Endothelial cell of umbilical vein (primary cell): Measurements from ENCODE around the gene GSTM3. TPM values are rescaled to one million over a fixed set of nuclear protein-coding genes. Genes with fewer than 3 reads are reported as not detected.

ENCODE experiments used
- BruUV-seq: library from RNA; stranded (reverse); fragments of 400-500 nt; replicated peaks from 2 replicates; lab custom pipeline; 2021; lab: Mats Ljungman, UMichigan
- CTCF ChIA-PET: fragments of 300-600, 350-600 bp; sonication (Branson Sonifier 250); formaldehyde crosslinking; loops from one replicate; lab custom pipeline; 2021; ENCODE audit warnings: antibody characterized with exemption, inconsistent platforms; lab: Charles Lee
- POLR2A ChIA-PET: fragments of 300-600, 350-600 bp; sonication (Branson Sonifier 250); formaldehyde crosslinking; loops from one replicate; lab custom pipeline; 2021; ENCODE audit warnings: antibody characterized with exemption, inconsistent platforms; lab: Charles Lee
- DNase-seq: peaks from one replicate; pipeline ENCODE4 v3.0.0-alpha.2; 2011; ENCODE audit warnings: low read depth, low spot score
- FAIRE-seq: peaks from 2 replicates; lab custom pipeline; 2011; peaks lifted over from hg19 to GRCh38; lab: Jason Lieb, UNC
- H2AFZ ChIP-seq: 2 replicates; pipeline ENCODE4 v1.6.0; 2012; ENCODE audit warnings: low read depth, low read length, control low read depth, inconsistent platforms
- H3K27ac ChIP-seq: 2 replicates; pipeline ENCODE4 v1.5.1; 2011; ENCODE audit warnings: low read depth, mild to moderate bottlenecking, control low read depth, low read length, moderate library complexity; ENCODE audit not compliant: insufficient read depth
- H3K27me3 ChIP-seq, 2 experiments: 2 replicates each; pipeline versions ENCODE4 v1.6.0 to v1.6.1; 2011; ENCODE audit warnings: low read length in 2 of 2, mixed read lengths in 1 of 2; ENCODE audit not compliant: control insufficient read depth in 2 of 2, insufficient read depth in 2 of 2
- H3K36me3 ChIP-seq, 2 experiments: 2 replicates in 1 of 2; 3 replicates in 1 of 2; pipeline ENCODE4 v1.5.1; 2011; ENCODE audit warnings: low read length in 2 of 2, mild to moderate bottlenecking in 1 of 2, moderate library complexity in 1 of 2; ENCODE audit not compliant: control insufficient read depth in 2 of 2, insufficient read depth in 2 of 2; ENCODE audit errors: extremely low read depth in 1 of 2
- H3K4me1 ChIP-seq: 3 replicates; pipeline ENCODE4 v1.5.1; 2011; ENCODE audit warnings: mild to moderate bottlenecking, low read length; ENCODE audit not compliant: control insufficient read depth, insufficient read depth; ENCODE audit errors: extremely low read depth
- H3K4me2 ChIP-seq: 2 replicates; pipeline ENCODE4 v1.6.1; 2011; ENCODE audit warnings: low read length, control low read depth, mixed read lengths; ENCODE audit not compliant: insufficient read depth
- H3K4me3 ChIP-seq, 3 experiments: fragments of 200-600 bp in 1 of 3; sonication (generic), shearing (Covaris generic) in 1 of 3; replicated peaks in 1 of 3; 2 replicates each; pipeline ENCODE4 v1.5.1; 2011 to 2016; ENCODE audit warnings: control low read depth in 3 of 3, low read length in 3 of 3, mild to moderate bottlenecking in 2 of 3, inconsistent platforms in 1 of 3, low read depth in 1 of 3, moderate library complexity in 1 of 3; ENCODE audit not compliant: insufficient read depth in 1 of 3
- H3K79me2 ChIP-seq: 2 replicates; pipeline ENCODE4 v1.6.0; 2012; ENCODE audit warnings: low read length, inconsistent platforms; ENCODE audit not compliant: control insufficient read depth, insufficient read depth
- H3K9ac ChIP-seq: replicated peaks from 2 replicates; pipeline ENCODE3; 2011; ENCODE audit warnings: low read length, control low read depth; ENCODE audit not compliant: insufficient read depth; ENCODE audit errors: extremely low read depth
- H3K9me1 ChIP-seq: replicated peaks from 3 replicates; pipeline ENCODE4 v1.6.0; 2011; ENCODE audit warnings: mild to moderate bottlenecking, low read length; ENCODE audit not compliant: control insufficient read depth, insufficient read depth; ENCODE audit errors: extremely low read depth
- H3K9me3 ChIP-seq: replicated peaks from 2 replicates; pipeline ENCODE4 v1.5.1; 2012; ENCODE audit warnings: low read length, inconsistent platforms; ENCODE audit not compliant: control insufficient read depth, insufficient read depth
- H4K20me1 ChIP-seq: replicated peaks from 2 replicates; pipeline ENCODE3; 2011; ENCODE audit warnings: mild to moderate bottlenecking, low read length; ENCODE audit not compliant: control insufficient read depth, insufficient read depth; ENCODE audit errors: extremely low read depth
- EZH2 ChIP-seq: IDR thresholded peaks from 2 replicates; pipeline ENCODE4 v1.6.1; 2012; ENCODE audit warnings: borderline replicate concordance, low read depth, mild to moderate bottlenecking, moderate library complexity, low read length, inconsistent platforms; ENCODE audit not compliant: severe bottlenecking
- FOS ChIP-seq: IDR thresholded peaks from 2 replicates; pipeline ENCODE4 v1.6.1; 2011; ENCODE audit warnings: mild to moderate bottlenecking, low read length, moderate library complexity, borderline replicate concordance; ENCODE audit not compliant: insufficient read depth
- GATA2 ChIP-seq: IDR thresholded peaks from 2 replicates; pipeline ENCODE4 v1.7.0; 2011; ENCODE audit warnings: low read depth, mild to moderate bottlenecking, moderate library complexity, mixed read lengths, low read length; ENCODE audit not compliant: insufficient read length, insufficient read depth
- JUN ChIP-seq: IDR thresholded peaks from 2 replicates; pipeline ENCODE4 v1.6.1; 2011; ENCODE audit warnings: borderline replicate concordance, low read depth; ENCODE audit not compliant: insufficient read length, insufficient read depth
- MYC ChIP-seq: IDR thresholded peaks from one replicate; pipeline ENCODE4 v1.6.1; 2011; ENCODE audit warnings: mild to moderate bottlenecking, low read depth, low read length
- POLR2A ChIP-seq: IDR thresholded peaks from 2 replicates; pipeline ENCODE4 v1.6.1; 2012; ENCODE audit warnings: low read depth, mild to moderate bottlenecking, control low read depth, low read length
- POLR2AphosphoS5 ChIP-seq: IDR thresholded peaks from 2 replicates; pipeline ENCODE4 v1.6.1; 2012; ENCODE audit warnings: low read depth, mild to moderate bottlenecking, control low read depth, low read length, moderate library complexity; ENCODE audit not compliant: insufficient read depth
- dilution Hi-C: fragments of 300-500 bp; cut with MboI; formaldehyde crosslinking; loops from one replicate; pipeline ENCODE4 v1.15.0; 2019; ENCODE audit warnings: low sequenced_read_pairs; ENCODE audit not compliant: extremely low pct_ligation_motif_present
- intact Hi-C: fragments of 100-400 bp; cut with micrococcal nuclease; formaldehyde crosslinking; loops from one replicate; pipeline ENCODE4 v1.10.0; 2022
- polyA plus RNA-seq, 4 experiments: library from polyadenylated mRNA; depleted of rRNA in 3 of 4; stranded (reverse) in 3 of 4; unstranded in 1 of 4; fragments of >200 nt; gene quantifications; 2 replicates each; pipeline versions ENCODE4 v1.2.1 to v1.2.3, GENCODE V29; 2011 to 2012; ENCODE audit warnings: missing spikeins in 1 of 4
- total RNA-seq: library from RNA; stranded (reverse); gene quantifications from 2 replicates; pipeline ENCODE4 v1.2.3, GENCODE V29; 2021
- TF ChIP-seq, protein P1 (sequence below), 2 donors: IDR thresholded peaks; 1 replicate in 1 of 2; 2 replicates in 1 of 2; pipeline ENCODE4 v1.5.1; 2011; ENCODE audit warnings: low read length in 2 of 2, mild to moderate bottlenecking in 2 of 2, moderate library complexity in 2 of 2, control low read depth in 1 of 2, inconsistent platforms in 1 of 2, low read depth in 1 of 2; ENCODE audit not compliant: insufficient read depth in 1 of 2; ENCODE audit errors: extremely low read depth in 1 of 2
- TF ChIP-seq, protein P2 (sequence below): IDR thresholded peaks from 2 replicates; pipeline ENCODE4 v1.6.1; 2011; ENCODE audit not compliant: insufficient read depth, insufficient read length

The GSTM3 gene
- total and polyA plus RNA-seq, 2 donors (not counting 3 experiments of a cell fraction or from before 2014, with no cell fraction given), result 27.9 to 52.0 TPM

DNA sequence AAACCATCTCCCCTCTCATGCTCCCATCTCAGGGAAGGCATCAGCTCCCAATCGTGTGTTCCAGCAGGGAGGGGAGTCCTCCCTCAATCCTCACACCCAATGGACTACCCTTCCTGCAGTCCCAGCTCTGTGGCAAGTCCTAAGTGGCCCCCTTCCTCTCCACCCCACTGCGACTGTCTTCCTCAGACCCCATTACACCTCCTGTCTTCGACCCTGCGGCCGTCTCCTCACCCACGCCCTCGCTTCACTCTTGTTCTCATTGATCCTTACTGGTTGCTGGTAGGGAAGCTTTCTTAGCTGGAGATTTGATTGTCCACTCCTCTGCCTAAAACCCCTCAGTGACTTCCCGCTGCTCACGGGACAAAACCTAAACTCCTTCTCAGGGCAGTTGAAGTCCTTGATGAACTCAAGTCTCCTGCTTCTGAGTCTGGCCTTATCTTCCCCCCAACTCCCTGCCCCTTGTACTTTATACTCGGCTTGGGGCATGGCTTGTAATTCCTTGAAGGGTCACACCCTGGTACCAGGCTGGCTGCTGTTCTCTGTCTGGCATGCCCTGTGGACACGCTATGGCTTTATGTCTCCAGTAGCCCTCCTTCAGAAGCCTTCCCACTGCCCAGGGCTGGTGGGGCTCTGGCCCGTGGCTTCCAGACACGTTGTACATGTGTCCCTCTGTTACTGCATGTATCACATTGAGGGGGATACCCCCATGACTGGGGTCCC, 25.2 kb upstream of the GSTM3 start:
- H3K4me2 ChIP-seq, result no peak overlapping the region
- TF ChIP-seq POLR2A (no peak), POLR2AphosphoS5 (no peak)
- TF ChIP-seq, protein P1, sequence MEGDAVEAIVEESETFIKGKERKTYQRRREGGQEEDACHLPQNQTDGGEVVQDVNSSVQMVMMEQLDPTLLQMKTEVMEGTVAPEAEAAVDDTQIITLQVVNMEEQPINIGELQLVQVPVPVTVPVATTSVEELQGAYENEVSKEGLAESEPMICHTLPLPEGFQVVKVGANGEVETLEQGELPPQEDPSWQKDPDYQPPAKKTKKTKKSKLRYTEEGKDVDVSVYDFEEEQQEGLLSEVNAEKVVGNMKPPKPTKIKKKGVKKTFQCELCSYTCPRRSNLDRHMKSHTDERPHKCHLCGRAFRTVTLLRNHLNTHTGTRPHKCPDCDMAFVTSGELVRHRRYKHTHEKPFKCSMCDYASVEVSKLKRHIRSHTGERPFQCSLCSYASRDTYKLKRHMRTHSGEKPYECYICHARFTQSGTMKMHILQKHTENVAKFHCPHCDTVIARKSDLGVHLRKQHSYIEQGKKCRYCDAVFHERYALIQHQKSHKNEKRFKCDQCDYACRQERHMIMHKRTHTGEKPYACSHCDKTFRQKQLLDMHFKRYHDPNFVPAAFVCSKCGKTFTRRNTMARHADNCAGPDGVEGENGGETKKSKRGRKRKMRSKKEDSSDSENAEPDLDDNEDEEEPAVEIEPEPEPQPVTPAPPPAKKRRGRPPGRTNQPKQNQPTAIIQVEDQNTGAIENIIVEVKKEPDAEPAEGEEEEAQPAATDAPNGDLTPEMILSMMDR (IDR thresholded peaks at IDR 0.05; ENCODE audit: extremely low read depth in 1 of 2, insufficient read depth in 1 of 2, low read depth in 1 of 2, low read length in 2 of 2), result no peak
- FAIRE-seq (no peak), DNase-seq (no peak)
- POLR2A ChIA-PET, result no interaction called here
- dilution Hi-C loops (no loop called here), intact Hi-C loops (loop anchor here (10.0 kb wide), 1 partner anchor 281 kb away; the partner anchor contains the start of gene ATXN7L2)
- no peak overlapping the region for H3K9ac ChIP-seq
- no peak overlapping the region for H2AFZ ChIP-seq
- no peaks in the 10 kb centered on the region for H3K9me1 ChIP-seq
- no peaks in the 10 kb centered on the region for H3K79me2 ChIP-seq
- H3K36me3 ChIP-seq, result no peaks in the 10 kb centered on the region
- no peaks in the 10 kb centered on the region for H3K9me3 ChIP-seq
- CTCF ChIA-PET, result interaction anchor here (1.3 to 1.6 kb wide), 4 partner anchors 126 to 234 kb away, joined by 3 to 8 read pairs (median 6); partner anchors contain the start of gene AHCYL1
- no TSS peak for BruUV-seq
- no peaks in the 10 kb centered on the region for H3K27me3 ChIP-seq
- no peak overlapping the region for H3K4me3 ChIP-seq
- H3K4me1 ChIP-seq, result peaks cover 14% of the 10 kb centered on the region
- no peak overlapping the region for H3K27ac ChIP-seq
- no peaks in the 10 kb centered on the region for H4K20me1 ChIP-seq

GRCh38 chr1:109765483-109765815, 24.6 kb upstream of the GSTM3 start:
- Histone ChIP-seq H3K27ac (no peak overlapping the region), H3K4me3 (no peak overlapping the region), H3K4me1 (peaks cover 14% of the 10 kb centered on the region), H3K9me3 (no peaks in the 10 kb centered on the region), H3K36me3 (no peaks in the 10 kb centered on the region), H3K27me3 (no peaks in the 10 kb centered on the region), H3K79me2 (no peaks in the 10 kb centered on the region), H3K9ac (no peak overlapping the region), H3K9me1 (no peaks in the 10 kb centered on the region), H3K4me2 (no peak overlapping the region), H4K20me1 (no peaks in the 10 kb centered on the region), H2AFZ (no peak overlapping the region)
- FAIRE-seq (no peak), DNase-seq (no peak)
- dilution Hi-C loops, result no loop called here
- ChIA-PET CTCF (interaction anchor here (1.3 to 1.6 kb wide), 4 partner anchors 125 to 233 kb away, joined by 3 to 8 read pairs (median 6); partner anchors contain the start of gene AHCYL1), POLR2A (no interaction called here)
- no TSS peak for BruUV-seq
- no peak for TF ChIP-seq FOS
- no peak for TF ChIP-seq JUN
- no peak for TF ChIP-seq POLR2AphosphoS5
- TF ChIP-seq, protein P1 (IDR thresholded peaks at IDR 0.05; ENCODE audit: extremely low read depth in 1 of 2, insufficient read depth in 1 of 2, low read depth in 1 of 2, low read length in 2 of 2), result no peak
- no peak for TF ChIP-seq POLR2A
- TF ChIP-seq, protein P2, sequence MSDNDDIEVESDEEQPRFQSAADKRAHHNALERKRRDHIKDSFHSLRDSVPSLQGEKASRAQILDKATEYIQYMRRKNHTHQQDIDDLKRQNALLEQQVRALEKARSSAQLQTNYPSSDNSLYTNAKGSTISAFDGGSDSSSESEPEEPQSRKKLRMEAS, result no peak
- TF ChIP-seq MYC, result no peak
- TF ChIP-seq EZH2, result no peak
- TF ChIP-seq GATA2, result no peak
- intact Hi-C loops, result loop anchor here (10.0 kb wide), 1 partner anchor 281 kb away; the partner anchor contains the start of gene ATXN7L2
